H54 (cell line): ENCODE measurements around the gene COBLL1.

Source experiments
- DNase-seq: peaks from one replicate; pipeline ENCODE4 v3.0.0; 2011; ENCODE audit warnings: low spot score, mixed read lengths; ENCODE audit not compliant: insufficient read length
- FAIRE-seq: peaks from 3 replicates; lab custom pipeline; 2011; peaks lifted over from hg19 to GRCh38; lab: Jason Lieb, UNC
- POLR2A ChIP-seq: IDR thresholded peaks from 2 replicates; pipeline ENCODE4 v1.6.1; 2011; ENCODE audit warnings: low read depth, mild to moderate bottlenecking, low read length

Gene COBLL1

DNA sequence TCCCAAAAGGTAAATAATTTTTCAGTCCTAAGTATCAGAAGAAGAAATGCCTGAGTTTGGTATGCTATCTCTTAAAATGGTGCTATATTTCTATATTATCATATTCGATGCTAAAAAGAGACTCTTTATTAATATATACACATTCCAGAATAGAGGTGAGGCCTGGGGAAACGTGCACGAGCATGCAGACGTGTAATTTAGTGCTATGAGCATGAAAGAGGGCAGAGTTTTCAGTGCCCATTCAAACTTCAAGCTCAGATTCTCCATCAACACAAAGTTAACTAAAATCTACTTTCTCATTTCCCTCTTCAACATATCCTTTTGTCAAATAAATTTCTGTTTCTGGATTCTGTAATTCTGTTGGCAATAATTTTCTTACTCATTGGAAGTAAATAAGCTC is 5.7 kb upstream of the COBLL1 start:
- DNase-seq (no peak), FAIRE-seq (peak; percentile 15)
- no peak for TF ChIP-seq POLR2A

DNA sequence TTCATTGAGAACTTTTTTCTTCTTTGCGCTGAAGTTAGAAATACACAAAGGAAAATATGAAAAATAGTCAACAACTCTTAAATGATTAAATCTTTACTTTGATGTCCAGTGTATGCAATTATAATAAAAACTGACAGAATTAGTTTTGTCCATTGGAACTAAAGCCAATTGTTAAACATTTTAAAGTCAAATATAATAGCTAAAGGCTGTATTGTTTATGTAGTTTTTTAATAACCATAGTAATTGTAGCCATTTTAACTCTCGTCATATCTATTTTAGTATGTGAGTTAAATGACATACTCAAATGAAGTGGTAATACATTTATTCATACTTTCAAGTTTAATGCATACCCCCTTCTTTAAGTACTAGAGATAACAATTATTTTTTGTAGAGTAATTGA is 4.7 kb upstream of the COBLL1 start:
- FAIRE-seq (no peak), DNase-seq (no peak)
- no peak for TF ChIP-seq POLR2A

DNA sequence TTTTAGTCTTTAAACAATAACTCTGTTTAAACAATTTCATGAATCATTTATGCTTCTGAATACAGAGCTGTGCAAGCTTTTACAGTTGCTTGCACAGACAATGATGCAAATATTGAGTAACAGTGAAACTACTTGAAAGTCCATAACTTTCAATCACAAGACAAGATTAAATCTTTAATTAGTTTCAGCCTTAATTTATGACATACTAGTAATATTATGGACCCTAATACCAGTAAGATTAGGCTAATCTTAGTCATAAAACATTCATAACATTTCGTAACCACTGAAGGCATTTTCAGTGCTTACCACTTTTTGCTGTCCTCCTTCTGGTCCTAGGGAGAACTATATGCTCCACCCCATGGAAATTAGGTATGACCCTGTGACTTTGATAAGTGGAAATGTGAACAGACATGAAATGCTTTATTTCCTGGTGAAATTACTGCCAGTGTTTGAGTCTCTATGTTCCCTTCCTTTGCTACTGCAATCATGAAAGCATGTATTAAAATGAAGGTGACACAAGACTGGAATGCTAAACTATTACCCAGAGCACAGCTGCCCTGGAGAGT is 1.8 kb upstream of the COBLL1 start:
- no peak for TF ChIP-seq POLR2A
- DNase-seq (no peak), FAIRE-seq (no peak)

DNA sequence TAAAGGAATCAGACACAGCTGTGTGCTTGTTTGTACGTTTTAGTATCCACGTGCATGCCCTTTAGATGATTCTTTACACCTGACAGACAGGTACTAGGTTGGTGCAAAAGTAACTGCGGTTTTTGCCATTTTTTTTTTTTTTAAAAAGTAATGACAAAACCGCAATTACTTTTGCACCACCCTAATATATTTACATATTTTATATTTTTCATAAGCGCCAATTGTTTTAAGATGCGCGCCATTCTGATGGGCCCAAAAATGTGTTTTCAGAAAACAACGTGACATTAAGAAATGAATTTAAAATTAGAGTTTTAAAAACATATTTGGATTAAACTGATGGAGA is 972 bp upstream of the COBLL1 start:
- FAIRE-seq = no peak
- DNase-seq = no peak
- TF ChIP-seq POLR2A = no peak

DNA sequence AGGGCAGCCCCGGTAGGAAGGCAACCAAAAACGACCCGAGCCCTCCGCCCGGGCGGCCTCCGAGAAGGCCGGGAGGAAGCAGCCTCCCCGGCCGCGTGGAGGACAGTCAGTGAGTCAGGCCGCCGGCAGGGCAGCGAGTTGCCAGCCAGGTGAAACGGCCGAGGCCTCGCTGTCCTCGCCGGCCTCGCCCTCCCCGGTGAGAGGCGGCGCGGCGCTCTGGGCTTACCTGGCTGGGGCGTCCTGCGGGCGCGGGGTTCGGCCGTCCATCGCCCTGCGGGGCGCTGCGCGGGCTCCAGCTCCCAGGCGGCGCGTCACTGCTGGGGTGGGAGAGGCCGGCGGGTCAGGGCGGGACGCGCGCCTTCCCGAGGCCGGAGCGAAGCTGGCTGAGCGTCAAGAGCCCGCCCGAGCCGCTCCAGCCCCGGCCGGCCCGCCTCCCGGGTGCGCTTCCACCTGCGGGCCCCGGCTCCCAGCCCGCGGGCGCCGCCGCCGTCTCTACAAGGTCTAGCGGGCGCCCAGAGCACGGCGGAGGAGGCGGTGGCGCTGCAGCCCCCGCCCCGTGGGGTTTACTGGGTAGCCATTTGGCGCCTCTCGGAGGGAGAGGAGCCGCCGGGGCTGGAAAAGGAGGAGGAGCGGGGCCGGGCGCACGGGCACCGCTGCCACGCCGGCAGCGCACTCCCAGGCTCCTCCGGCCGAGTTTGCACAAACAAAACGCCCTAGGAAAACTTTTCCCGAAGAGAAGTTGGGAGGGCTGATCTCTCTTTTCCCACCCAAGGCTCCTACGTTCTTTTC is 499 bp downstream of the COBLL1 start:
- DNase-seq (peak; percentile 58), FAIRE-seq (no peak)
- no peak for TF ChIP-seq POLR2A

DNA sequence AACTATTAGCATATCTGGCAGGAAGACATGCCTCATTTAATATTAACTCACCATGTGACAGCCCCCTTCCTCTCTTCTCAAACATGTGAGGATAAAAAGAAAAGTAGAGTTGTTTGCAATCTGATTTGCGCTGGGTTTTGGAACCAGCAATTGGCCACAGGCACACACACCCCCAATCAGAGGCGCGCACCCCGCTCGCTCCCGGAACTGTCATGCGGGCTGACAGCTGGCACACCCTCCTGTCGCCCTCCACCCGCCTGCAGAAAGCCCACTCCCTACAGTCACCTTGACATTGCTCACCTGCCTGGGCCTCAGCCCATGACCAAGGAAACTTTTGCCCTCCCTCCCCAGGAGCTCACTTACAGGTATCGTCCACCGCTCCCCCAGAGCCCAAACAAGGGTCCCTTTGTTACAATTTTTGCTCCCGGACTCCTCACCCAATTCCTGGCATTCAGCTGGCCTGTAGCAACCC is 1.1 kb downstream of the COBLL1 start:
- FAIRE-seq (no peak), DNase-seq (no peak)
- no peak for TF ChIP-seq POLR2A

DNA sequence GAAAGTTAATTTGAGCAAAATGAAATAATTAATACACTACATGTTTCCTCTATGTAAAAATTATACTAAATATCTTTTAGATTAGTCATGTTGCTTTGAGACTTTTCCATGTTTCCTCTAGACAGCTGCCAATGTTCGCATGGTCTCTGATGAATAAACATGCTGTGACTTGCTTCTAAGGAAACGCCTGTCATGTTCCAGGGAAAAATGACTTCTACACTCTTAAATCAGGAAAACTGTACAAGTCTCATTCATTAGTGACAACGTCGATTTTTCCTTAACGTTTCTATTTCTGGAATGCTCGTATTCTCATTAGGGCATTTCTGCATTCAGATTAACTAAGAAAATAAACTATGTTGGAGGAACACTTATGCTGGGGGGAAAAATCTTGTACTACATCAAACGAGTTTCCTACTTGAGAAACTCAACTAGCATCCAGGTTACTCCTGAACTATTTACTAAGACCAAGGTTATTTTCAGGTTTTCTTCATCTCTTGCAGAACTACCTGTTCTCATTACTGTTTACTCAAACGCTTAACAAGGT is 1.6 kb downstream of the COBLL1 start:
- TF ChIP-seq POLR2A = no peak
- FAIRE-seq (peak; percentile 23), DNase-seq (no peak)

DNA sequence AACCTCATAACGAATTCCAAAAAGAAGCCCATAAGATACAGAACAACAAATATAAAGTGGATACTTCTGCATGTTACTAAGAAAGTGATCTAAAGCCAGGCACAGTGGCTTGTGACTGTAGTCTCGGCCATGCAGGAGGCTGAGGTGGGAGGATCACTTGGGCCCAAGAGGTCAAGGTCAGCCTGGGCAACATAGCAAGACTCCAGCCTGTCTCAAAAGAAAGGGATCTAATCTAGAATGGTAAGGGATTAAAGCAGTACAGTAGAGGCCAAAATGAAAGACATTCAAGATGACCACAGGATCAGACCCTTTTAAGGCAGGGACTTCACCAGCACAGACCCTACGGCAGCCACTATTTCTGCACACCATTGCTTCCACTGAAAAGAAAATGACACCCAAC is 3.8 kb downstream of the COBLL1 start:
- FAIRE-seq (no peak), DNase-seq (no peak)
- no peak for TF ChIP-seq POLR2A

DNA sequence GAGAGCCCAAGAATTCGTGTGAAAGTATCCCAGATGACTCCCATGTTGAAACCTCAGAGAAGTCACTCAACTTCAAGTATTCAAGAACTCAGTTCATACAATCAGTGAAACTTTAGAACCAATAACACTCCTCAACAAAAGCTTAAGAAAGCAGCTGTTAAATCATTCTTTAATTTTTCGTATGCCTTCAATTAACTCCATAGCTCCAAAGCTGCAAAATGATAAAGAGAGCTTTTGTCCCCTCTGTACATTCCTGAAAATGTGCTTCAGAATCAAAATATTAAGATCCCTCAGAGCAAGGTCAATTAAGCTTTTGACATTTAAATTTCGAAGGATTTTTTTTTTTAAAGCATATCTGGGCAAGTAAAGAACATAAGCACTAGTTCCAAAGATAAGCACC is 4.7 kb downstream of the COBLL1 start:
- FAIRE-seq = no peak
- no peak for TF ChIP-seq POLR2A
- DNase-seq = no peak

DNA sequence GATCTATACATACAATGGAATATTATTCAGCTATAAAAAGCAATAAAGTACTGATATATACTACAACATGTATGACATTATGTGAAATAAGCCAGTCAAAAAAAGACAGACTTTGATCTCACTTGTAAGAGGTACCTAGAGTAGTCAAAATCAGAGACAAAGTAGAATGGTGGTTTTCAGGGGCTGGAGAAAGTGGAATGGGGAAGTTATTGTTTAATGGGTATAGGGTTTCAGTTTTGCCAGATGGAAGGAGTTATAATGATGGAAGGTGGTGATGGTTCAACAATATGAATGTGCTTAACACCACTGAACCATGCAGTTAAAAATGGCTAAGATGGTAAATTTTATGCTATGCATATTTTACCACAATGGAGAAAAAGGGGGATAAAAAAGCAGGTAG is 6.3 kb downstream of the COBLL1 start:
- no peak for DNase-seq
- no peak for FAIRE-seq
- TF ChIP-seq POLR2A = no peak

DNA sequence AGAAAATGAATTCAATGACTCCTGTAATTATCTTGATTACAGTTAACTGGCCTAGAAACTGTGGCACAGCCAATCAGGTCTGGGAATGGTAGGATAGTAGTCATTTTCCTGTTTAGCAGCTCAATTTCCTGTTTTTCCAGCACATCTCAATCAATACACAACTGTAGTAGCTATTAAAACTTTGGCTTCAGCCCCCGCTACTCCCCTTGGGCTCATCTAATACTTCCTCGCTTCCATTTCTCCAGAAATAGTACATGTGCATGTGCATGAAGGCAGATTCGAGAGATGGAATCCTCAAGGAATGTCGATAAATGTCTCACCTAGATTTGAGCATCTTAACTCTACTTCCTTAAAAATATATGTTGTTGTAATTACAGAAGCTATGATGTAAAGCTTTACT is 9.7 kb downstream of the COBLL1 start:
- no peak for TF ChIP-seq POLR2A
- FAIRE-seq (no peak), DNase-seq (no peak)

DNA sequence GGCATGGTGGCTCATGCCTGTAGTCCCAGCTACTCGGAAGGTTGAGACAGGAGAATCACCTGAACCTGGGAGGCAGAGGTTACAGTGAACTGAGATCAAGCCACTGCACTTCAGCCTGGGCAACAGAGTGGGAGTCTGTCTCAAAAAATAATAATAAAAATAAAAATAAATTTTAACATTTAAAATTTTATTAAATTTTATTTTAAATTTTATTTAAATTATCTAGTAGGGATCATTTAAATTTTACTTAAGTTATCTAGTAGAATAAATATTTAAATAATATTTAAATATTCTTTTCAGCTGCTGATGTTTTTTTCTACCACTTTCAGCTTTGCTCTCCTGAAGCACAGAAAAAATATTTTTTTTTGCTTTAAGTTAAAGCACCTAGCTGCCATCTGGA is 10.4 kb downstream of the COBLL1 start:
- no peak for TF ChIP-seq POLR2A
- FAIRE-seq = no peak

DNA sequence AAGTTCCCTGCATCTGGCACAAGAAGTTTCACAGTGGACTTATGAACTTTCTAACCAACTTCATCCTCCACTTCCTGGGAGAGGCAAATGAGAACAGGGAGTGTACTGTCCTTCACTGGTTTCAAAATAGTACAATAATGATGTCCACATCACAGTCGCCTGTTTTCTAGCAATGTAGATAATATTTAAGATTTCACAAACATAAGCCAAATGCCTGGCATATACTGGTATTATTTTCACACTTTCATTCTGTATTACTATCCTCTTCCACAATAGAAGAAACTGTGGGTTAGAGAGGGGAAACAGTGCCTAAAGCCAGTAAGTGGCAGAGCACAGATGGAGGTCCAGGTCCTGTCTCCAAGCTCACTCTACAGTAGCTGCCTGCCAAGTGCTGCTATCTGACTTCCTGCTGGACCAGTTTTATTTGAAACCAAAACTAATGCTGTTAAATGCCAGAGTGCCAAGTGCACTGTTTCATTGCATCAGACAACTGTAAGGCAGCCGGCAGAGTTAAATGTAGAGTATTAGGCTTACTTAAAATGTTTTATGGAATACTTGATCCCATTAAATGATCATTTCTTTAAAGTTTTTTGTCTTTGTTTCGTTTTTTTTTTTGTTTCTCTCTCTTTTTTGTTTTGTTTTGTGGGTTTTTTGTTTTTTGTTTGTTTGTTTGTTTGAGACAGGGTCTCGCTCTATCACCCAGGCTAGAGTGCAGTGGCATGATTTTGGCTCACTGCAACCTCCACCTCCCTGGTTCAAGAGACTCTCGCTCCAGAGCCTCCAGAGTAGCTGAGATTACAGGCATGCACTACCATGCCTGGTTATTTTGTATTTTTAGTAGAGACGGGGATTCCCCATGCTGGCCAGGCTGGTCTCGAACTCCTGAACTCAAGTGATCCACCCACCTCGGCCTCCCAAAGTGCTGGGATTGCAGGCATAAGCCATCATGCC is 15.1 kb downstream of the COBLL1 start:
- FAIRE-seq = peak; percentile 77
- DNase-seq = no peak
- no peak for TF ChIP-seq POLR2A

More for the DNA sequence above, 10.4 kb downstream of the COBLL1 start:
- DNase-seq = no peak

DNA sequence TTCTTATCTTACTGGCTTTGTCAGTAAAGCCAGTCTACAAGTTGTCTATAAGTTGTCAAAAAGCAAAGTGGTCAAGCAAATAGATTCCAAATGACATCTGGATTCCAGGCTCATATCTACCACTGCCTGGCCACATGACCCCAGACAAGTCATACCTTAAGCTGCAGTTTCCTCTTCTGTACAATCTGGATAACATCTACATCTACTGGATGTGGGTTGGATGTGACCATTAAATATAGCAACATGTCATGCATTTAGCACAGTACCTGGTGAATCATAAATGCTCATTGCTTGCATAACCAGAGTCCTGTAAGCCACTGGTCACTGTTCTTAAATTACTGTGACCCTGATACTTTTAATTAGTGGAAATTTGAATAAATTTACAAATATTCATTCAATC is 16.8 kb downstream of the COBLL1 start:
- TF ChIP-seq POLR2A = no peak
- FAIRE-seq (peak; percentile 95), DNase-seq (no peak)
